HG02678 (cell line): ENCODE results near the gene CRADD.

Source experiments
- ATAC-seq: cut with Tn5 transposase; IDR thresholded peaks from one replicate; pipeline ENCODE4 v1.9.1; 2021; ENCODE audit warnings: mild to moderate bottlenecking, moderate library complexity; ENCODE audit not compliant: unreplicated experiment

Gene CRADD

DNA sequence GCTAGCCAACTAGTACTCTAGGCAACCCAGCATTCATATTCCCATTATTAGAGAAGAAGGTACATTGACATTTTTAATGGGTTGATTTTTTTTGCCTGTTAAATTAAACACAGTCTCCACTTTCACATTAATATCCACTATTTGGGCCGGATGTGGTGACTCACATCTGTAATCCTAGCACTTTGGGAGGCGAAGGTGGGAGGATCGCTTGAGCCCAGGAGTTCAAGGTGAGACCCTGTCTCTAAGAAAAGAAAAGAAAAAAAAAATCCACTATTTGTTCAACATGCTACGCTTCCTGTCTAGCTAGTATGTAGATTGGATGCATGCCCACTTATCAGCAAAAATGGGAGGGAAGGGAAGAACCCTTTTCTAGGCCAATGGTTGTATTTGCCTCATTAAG is 7.1 kb upstream of the CRADD start:
- no peak for ATAC-seq

GRCh38 chr12:93671044-93671443 is 6.1 kb upstream of the CRADD start:
- ATAC-seq = no peak

DNA sequence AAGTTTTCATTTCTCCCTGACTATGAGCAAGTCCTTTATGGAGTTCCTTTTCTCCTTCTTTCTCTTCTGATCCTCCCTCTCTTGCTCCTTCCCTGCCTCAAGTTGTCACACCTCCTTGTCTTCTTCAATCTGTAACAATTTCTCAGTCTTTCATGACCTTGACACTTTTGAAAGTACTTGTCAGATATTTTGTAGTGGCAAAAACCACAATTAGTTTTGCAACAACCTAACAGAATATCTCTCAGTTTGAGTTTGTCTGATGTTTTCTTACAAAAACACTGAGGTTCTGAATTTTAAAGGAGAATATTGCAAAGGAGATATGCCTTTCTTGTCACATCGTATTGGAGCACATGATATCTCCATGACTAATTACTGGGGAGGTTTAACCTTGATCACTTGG is 4.1 kb upstream of the CRADD start:
- ATAC-seq = no peak

- no peak for ATAC-seq
Observed at GRCh38 chr12:93674386-93674785, 2.8 kb upstream of the CRADD start.

GRCh38 chr12:93676408-93677194 is 574 bp upstream of the CRADD start:
- no peak for ATAC-seq

DNA sequence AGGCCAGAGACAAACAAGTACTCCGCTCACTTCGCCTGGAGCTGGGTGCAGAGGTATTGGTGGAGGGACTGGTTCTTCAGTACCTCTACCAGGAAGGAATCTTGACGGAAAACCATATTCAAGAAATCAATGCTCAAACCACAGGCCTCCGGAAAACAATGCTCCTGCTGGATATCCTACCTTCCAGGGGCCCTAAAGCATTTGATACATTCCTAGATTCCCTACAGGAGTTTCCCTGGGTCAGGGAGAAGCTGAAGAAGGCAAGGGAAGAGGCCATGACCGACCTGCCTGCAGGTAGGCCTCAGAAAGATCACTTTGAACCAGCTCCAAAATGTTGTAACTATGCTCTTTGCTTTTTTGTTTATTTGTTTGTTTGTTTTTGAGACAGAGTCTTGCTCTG is 1.6 kb downstream of the CRADD start:
- ATAC-seq = no peak

DNA sequence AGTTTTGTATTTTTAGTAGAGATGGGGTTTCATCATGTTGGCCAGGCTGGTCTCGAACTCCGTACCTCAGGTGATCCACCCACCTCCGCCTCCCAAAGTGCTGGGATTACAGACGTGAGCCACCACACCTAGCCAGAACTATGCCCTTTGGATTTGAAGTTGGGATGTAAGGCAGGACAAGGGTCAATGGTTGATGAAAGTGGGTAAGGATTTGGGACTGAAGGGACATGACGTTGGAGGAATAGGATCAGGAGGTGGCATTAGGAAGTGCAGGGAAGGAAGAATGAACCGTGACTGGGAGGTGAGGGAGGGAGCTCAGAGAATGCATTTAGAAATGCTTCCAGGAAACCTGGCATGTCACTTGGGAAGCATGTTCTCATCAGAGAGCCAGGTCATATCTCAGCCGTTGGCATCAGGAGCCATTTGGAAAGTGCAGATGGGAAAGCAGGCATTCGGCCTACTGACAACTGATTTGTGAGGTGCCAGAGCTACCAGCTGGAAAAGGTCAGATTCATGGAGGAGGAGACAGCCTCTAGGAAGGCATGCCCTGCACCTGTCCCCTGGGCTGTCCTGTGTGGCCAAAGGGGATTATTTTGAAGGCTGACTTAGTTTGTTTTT is 2.2 kb downstream of the CRADD start:
- ATAC-seq = no peak

- no peak for ATAC-seq
Observed at GRCh38 chr12:93680006-93680405, 2.8 kb downstream of the CRADD start.

- no peak for ATAC-seq
Observed at GRCh38 chr12:93682846-93683261, 5.7 kb downstream of the CRADD start.

- ATAC-seq = no peak
Observed at GRCh38 chr12:93683410-93683809, 6.2 kb downstream of the CRADD start.

DNA sequence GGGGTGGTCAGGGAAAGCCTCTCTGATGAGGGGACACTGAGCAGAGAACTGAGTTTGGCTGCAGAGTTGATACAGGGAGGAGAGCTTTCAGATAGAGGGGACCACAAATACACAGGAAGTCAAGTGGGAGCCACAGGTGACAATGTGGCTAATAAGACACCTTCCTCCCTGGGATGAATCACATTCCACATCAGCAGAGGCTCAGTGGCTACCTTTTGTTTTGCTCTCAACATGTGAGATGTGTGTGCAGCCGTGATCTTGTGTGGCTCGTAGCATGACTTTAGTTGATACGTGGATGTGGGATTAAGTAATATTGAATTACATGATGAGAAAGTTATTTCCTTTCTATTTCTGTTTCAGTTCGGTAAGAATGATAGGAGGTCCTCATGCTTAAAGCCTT is 7.5 kb downstream of the CRADD start:
- ATAC-seq = no peak

DNA sequence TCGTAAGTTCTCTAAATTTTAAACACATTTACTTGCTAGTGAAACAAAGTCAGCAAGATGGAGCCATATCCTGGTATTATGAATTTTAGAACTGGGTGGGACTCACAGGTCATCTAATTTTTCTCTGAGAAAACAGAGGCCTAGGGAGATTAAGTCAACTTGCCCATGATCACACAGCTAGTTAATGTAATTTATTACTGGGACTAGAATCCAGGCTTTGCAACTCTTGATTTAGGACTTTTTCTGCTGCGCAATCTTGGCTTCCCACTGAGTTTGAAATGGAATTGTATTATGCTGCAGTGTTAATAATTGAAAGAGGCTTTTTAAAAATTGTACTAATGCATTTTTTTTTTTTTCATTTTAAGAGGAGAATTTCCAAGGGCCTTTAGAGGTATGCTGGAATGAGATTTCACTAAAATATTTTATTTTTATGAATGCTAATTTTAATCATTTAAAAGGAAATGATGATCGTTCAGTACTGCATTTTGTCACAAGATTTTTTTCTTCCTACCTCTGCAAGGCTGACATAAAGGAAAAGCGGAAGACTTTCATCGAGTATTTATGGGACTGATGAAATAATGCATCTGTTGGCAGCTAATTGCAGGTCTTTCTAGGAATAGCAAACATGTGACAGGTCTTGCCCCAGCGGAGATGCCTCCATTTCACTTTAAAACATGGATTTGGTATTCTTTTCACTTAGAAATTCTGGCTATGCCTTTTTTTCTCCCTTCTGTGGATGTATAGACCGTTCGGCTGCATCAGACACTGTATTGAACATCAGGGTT is 9.6 kb downstream of the CRADD start:
- ATAC-seq = no peak

- ATAC-seq = no peak
Observed at GRCh38 chr12:93689076-93689834, 12.1 kb downstream of the CRADD start.

- no peak for ATAC-seq
Observed at GRCh38 chr12:93696462-93696861, 19.3 kb downstream of the CRADD start.

- no peak for ATAC-seq
Observed at GRCh38 chr12:93698307-93699092, 21.3 kb downstream of the CRADD start.

DNA sequence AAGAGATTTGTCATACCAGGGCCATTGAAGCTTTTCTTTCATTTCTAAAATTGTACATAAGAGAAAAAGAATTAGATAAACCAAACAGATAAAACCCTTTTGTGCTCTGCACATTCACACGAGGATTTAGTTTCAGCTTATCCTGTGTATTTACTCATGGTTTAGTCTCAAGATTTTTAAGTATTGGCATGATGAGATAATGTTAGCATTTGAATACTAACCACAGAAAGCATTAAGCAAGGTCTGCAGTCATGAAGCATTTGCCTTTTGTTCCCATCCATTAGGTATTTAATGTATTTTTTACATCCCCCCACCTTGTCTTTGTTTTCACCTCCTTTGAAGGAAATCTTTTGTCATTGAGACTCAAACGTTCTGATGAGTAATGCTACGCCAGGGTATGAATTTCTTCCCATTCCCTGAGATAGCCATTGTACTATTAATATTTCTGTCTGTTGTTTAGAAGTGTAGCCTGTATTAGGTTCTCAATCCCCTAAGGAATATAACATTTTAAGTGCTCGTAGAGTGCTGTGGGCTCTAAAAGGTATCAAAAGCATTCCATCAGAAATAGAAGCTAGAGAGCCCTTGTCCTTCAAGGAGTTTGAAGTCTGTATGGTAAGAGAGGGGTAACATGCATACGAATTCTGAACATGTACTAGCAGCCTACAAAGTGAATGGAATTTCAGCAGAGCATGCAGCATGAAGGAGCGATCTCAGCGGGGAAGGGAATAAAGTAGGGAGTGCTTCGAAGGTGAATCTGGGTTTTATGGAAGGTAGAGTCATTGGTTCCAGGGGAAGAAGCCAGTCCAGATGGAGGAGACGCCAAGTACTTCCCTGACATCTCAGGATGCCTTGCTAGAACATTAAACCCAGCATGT is 22.3 kb downstream of the CRADD start:
- no peak for ATAC-seq

DNA sequence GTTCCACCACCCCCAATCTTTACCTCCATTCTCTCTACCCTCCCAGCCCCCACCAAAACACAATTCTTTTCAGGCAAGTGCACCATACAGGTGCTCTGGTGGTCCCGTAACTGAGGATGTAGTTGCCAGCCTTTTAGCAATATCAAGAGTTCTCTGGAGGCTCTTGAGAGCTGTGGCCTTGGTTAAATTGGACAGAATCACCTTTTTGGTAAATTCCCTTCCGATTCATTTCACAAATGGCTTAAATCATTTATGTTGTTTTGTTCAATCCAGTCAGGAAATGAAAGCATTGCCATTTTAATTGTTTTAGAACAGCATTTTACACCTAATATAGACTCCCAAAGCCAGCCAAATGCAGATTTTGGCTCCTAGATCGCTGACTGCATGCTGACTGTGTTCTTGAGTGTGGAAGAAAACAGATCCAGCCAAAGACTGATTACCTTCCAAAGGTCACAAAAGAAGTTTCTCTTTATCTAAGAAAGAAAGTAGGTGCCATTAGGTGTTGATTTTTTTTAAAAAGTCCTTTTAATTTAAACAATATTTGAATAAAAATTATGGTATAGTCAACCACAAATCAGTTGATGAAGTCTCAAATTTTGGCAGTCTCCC is 25.6 kb downstream of the CRADD start:
- no peak for ATAC-seq

GRCh38 chr12:93704122-93704521 is 26.9 kb downstream of the CRADD start:
- no peak for ATAC-seq

DNA sequence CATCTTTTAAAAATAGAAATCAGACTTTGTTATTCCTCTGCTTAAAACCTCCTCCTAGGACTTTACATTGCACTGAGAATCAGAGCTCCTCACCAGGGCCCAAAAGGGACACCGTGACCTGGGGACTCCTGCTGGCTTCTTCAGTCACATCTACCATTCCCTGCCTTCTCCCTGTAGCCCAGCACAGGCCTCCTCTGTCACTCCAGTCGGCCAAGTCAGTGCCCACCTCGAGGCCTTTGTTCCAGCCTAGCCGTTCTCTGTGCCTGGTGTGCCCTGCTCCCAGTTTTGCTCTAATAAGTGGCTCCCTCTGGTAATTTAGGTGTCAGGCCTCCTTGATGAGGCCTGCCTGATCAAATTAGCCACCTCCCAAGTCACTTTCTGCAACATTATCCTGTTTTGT is 27.4 kb downstream of the CRADD start:
- no peak for ATAC-seq
